ENCODE data around the gene RHBDF2.

The RHBDF2 gene

GRCh38 chr17:76491271-76492122 is 9.7 kb downstream of the RHBDF2 start:
- H3K4me3 ChIP-seq (ENCODE audit: low read depth, low read length) = no peak overlapping the region
- DNase-seq (ENCODE audit: low read depth) = no peak
- TF ChIP-seq CTCF (IDR thresholded peaks at IDR 0.05; ENCODE audit: control insufficient read depth, extremely low read depth, insufficient read depth) = no peak

GRCh38 chr17:76490112-76490710 is 11.0 kb downstream of the RHBDF2 start:
- H3K4me3 ChIP-seq (ENCODE audit: low read depth, low read length) = no peak overlapping the region
- no peak for DNase-seq (ENCODE audit: low read depth)
- no peak for TF ChIP-seq CTCF (IDR thresholded peaks at IDR 0.05; ENCODE audit: control insufficient read depth, extremely low read depth, insufficient read depth)

- TF ChIP-seq CTCF (IDR thresholded peaks at IDR 0.05; ENCODE audit: control insufficient read depth, extremely low read depth, insufficient read depth) = no peak
- DNase-seq (ENCODE audit: low read depth) = no peak
- H3K4me3 ChIP-seq (ENCODE audit: low read depth, low read length) = no peak overlapping the region
Measured at GRCh38 chr17:76487451-76488192, 13.6 kb downstream of the RHBDF2 start.

- H3K4me3 ChIP-seq (ENCODE audit: low read depth, low read length) = no peak overlapping the region
- TF ChIP-seq CTCF (IDR thresholded peaks at IDR 0.05; ENCODE audit: control insufficient read depth, extremely low read depth, insufficient read depth) = no peak
- no peak for DNase-seq (ENCODE audit: low read depth)
Measured at GRCh38 chr17:76485569-76485968, 15.7 kb downstream of the RHBDF2 start.

- no peak for TF ChIP-seq CTCF (IDR thresholded peaks at IDR 0.05; ENCODE audit: control insufficient read depth, extremely low read depth, insufficient read depth)
- no peak overlapping the region for H3K4me3 ChIP-seq (ENCODE audit: low read depth, low read length)
Measured at GRCh38 chr17:76484228-76484725, 16.9 kb downstream of the RHBDF2 start.

GRCh38 chr17:76481071-76481655 is 20.1 kb downstream of the RHBDF2 start:
- H3K4me3 ChIP-seq (ENCODE audit: low read depth, low read length) = no peak overlapping the region
- TF ChIP-seq CTCF (IDR thresholded peaks at IDR 0.05; ENCODE audit: control insufficient read depth, extremely low read depth, insufficient read depth) = no peak
- DNase-seq (ENCODE audit: low read depth) = no peak

More at GRCh38 chr17:76484228-76484725, 16.9 kb downstream of the RHBDF2 start:
- no peak for DNase-seq (ENCODE audit: low read depth)

All from LNCaP clone FGC (cell line).